ENCODE measurements around the gene C6orf47.

Gene C6orf47

DNA sequence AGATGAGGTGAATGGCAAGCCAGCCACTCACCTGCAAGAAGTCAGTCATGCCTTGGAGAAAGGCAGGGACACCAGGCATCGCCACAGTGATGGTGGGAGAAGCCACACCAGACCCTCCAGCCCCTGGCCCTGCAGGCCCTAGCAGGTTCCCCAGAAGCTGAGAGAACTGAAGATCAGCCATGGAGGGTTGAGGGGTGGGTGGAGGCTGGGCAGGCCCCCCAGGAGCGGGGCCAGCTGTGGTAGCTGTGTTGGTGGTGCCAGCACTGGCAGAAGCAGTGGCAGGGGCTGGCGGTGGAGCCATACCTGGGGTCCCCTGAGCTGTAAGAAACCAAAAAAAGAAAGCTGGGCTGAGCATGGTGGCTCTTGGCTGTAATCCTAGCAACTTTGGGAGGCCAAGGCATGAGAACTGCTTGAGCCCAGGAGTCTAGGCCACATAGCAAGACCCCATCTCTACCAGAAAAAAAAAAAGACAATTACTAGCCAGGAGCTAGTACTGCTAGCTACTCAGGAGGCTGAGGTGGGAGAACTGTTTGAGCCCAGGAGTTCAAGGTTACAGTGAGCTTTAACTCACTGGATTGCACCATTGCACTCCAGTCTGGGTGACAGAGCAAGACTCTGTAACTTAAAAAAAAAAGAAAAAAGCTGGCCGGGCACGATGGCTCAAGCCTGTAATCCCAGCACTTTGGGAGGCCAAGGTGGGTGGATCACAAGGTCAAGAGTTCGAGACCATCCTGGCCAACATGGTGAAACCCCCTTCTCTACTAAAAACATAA is 17.6 kb downstream of the C6orf47 start:
- H3K4me3 ChIP-seq (ENCODE audit: low read depth, low read length) = no peak overlapping the region
- DNase-seq (ENCODE audit: low read depth, low spot score) = no peak
- ChIA-PET CTCF (interaction anchor here (0.9 to 1.5 kb wide), 2 partner anchors 18 to 21 kb away, joined by 3 to 4 read pairs; partner anchors contain the start of gene C6orf47), POLR2A (interaction anchor here (0.6 to 1.5 kb wide), 2 partner anchors 9 to 184 kb away, joined by 3 to 4 read pairs; partner anchors contain the start of gene HSPA1B)
- TF ChIP-seq, protein P1, sequence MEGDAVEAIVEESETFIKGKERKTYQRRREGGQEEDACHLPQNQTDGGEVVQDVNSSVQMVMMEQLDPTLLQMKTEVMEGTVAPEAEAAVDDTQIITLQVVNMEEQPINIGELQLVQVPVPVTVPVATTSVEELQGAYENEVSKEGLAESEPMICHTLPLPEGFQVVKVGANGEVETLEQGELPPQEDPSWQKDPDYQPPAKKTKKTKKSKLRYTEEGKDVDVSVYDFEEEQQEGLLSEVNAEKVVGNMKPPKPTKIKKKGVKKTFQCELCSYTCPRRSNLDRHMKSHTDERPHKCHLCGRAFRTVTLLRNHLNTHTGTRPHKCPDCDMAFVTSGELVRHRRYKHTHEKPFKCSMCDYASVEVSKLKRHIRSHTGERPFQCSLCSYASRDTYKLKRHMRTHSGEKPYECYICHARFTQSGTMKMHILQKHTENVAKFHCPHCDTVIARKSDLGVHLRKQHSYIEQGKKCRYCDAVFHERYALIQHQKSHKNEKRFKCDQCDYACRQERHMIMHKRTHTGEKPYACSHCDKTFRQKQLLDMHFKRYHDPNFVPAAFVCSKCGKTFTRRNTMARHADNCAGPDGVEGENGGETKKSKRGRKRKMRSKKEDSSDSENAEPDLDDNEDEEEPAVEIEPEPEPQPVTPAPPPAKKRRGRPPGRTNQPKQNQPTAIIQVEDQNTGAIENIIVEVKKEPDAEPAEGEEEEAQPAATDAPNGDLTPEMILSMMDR (IDR thresholded peaks at IDR 0.05; ENCODE audit: insufficient read depth, low read length, missing control alignments) = no peak

DNA sequence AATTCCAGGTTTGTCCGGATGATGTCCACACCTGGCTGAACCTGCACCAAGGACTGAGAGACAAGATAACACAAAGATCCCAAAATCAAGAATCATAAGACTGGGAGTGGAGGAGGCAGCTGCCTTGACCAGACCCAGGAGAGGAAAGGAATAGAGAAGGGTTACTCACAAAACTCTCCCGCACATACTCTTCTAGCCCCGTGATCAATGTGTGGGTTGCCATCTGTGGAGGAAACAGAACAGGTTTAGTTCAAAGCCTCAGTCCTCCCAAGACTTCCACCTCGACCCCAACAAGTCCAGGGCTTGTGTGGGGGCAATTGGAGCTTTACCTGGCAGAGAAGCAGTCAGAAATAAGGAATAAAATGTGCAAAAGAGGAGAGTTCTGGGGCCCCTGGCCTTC is 19.2 kb downstream of the C6orf47 start:
- no peak overlapping the region for H3K4me3 ChIP-seq (ENCODE audit: low read depth, low read length)
- CTCF ChIA-PET = interaction anchor here (0.7 to 1.5 kb wide), 3 partner anchors 9 to 43 kb away, joined by 3 to 5 read pairs (median 4); partner anchors contain the start of gene BAG6
- no peak for DNase-seq (ENCODE audit: low read depth, low spot score)
- TF ChIP-seq, protein P1 (IDR thresholded peaks at IDR 0.05; ENCODE audit: insufficient read depth, low read length, missing control alignments) = no peak
- POLR2A ChIA-PET = no interaction called here

DNA sequence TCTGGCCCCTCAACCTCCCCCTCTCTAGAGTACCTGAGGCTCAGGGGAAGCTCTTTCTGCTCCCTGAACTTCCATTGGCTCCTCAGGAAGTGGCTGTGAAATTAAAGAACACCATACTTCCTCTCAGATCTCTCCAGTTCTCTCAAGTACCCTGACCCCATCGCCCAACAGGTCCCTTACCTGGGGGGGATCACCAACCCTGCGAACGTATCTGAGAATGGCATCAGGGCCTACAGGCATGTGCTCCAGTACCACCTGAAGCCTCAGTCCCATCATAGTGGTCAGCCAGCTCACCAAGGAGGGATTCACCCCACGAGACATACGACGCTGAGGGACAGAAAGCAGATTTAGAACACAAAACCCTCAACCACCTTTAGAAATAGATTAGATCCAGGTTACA is 20.0 kb downstream of the C6orf47 start:
- CTCF ChIA-PET = interaction anchor here (1.3 to 1.5 kb wide), 3 partner anchors 15 to 94 kb away, joined by 3 to 4 read pairs (median 3); partner anchors contain the start of gene ATP6V1G2
- no peak overlapping the region for H3K4me3 ChIP-seq (ENCODE audit: low read depth, low read length)
- POLR2A ChIA-PET = interaction anchor here (3.1 to 3.2 kb wide), 2 partner anchors 12 to 19 kb away, joined by 14 to 16 read pairs; partner anchors contain the start of genes BAG6 and PRRC2A
- TF ChIP-seq, protein P1 (IDR thresholded peaks at IDR 0.05; ENCODE audit: insufficient read depth, low read length, missing control alignments) = no peak
- no peak for DNase-seq (ENCODE audit: low read depth, low spot score)

DNA sequence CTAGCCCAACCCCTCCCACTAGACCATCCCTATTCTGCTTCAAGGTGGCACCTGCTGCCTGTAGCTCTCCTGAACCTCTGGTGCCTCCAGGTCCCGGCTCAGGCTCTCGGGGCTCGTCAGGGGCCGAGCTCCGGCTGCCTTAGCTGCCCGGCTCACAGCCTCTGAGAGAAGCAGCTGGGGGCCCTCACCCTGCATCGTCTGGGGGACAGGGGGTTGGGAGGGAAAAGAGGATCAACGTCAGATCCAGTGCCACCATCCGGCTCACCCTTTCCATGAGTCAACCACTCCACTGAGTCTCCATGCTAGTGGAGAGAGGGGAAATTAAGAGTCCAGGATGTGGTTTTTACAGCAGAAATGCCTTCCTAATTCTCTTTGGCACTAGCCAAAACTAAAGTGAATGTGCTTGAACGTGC is 21.1 kb downstream of the C6orf47 start:
- POLR2A ChIA-PET = interaction anchor here (0.8 to 3.2 kb wide), 5 partner anchors 12 to 92 kb away, joined by 3 to 16 read pairs (median 9); partner anchors contain the start of genes BAG6, NFKBIL1 and PRRC2A
- peak; percentile 7 for DNase-seq (ENCODE audit: low read depth, low spot score)
- H3K4me3 ChIP-seq (ENCODE audit: low read depth, low read length) = no peak overlapping the region
- TF ChIP-seq, protein P1 (IDR thresholded peaks at IDR 0.05; ENCODE audit: insufficient read depth, low read length, missing control alignments) = no peak
- CTCF ChIA-PET = interaction anchor here (1.3 to 1.9 kb wide), 4 partner anchors 12 to 93 kb away, joined by 3 to 5 read pairs (median 4); partner anchors contain the start of gene ATP6V1G2

DNA sequence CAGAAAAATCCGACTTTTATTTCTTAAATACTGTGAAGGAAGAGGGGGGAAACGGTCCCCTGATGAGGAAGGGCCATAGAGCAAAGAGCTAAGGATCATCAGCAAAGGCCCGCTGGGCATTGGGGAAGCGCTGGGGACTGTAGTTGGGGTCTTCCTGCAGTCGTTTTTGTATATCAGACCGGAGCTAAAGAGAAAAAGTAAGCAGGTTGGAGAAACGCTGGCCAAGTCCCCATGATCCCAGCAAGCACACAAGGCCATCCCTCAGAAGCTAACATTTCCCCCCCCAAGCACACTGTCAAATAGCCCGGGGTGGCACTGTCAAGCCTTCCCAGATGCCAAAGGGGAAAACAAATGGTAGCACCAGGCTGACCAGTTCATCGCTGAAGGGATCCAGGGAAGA is 21.5 kb downstream of the C6orf47 start:
- POLR2A ChIA-PET = interaction anchor here (0.8 to 3.2 kb wide), 6 partner anchors 12 to 92 kb away, joined by 3 to 16 read pairs (median 7); partner anchors contain the start of genes BAG6, C6orf47, NFKBIL1 and PRRC2A
- CTCF ChIA-PET = interaction anchor here (1.3 to 1.9 kb wide), 2 partner anchors 11 to 59 kb away, joined by 3 to 5 read pairs; no protein-coding TSS in a partner anchor
- TF ChIP-seq, protein P1 (IDR thresholded peaks at IDR 0.05; ENCODE audit: insufficient read depth, low read length, missing control alignments) = no peak
- no peak for DNase-seq (ENCODE audit: low read depth, low spot score)
- H3K4me3 ChIP-seq (ENCODE audit: low read depth, low read length) = no peak overlapping the region

All from AG04449 (cell line).